ENCODE data around the gene FAM13B. TPM values are rescaled to one million over a fixed set of nuclear protein-coding genes. Genes with fewer than 3 reads are reported as not detected.

The FAM13B gene
- polyA plus RNA-seq, 1 of the 3 experiments (the other 2 are of a cell fraction): 13.0 TPM

GRCh38 chr5:137914758-137915157 is 118.1 kb downstream of the FAM13B start:
- WGBS (ENCODE audit: low lambda C conversion rate): 46% methylated on average over 2 of the region's 2 CpGs
- ChIA-PET POLR2A (no interaction called here), CTCF (no interaction called here)
- Histone ChIP-seq H3K4me1 (ENCODE audit: control insufficient read depth in 1 of 2, insufficient read depth in 2 of 2, low read depth in 1 of 2, low read length in 1 of 2) (no peaks in the 10 kb centered on the region), H3K4me3 (ENCODE audit: low read depth in 2 of 2, low read length in 1 of 2) (no peak overlapping the region), H3K79me2 (ENCODE audit: insufficient read depth) (no peaks in the 10 kb centered on the region), H3K4me2 (no peak overlapping the region), H3K9me3 (peaks cover 10% of the 10 kb centered on the region; the same call in 1 of the 2 replicates), H3K27me3 (ENCODE audit: insufficient read depth) (no peaks in the 10 kb centered on the region), H3K9ac (no peak overlapping the region), H3K36me3 (replicated peaks in 1 of 2; ENCODE audit: control insufficient read depth in 1 of 2, insufficient read depth in 2 of 2, low read length in 1 of 2) (no peaks in the 10 kb centered on the region), H3K9me2 (no peaks in the 10 kb centered on the region), H2AFZ (ENCODE audit: low read depth) (no peak overlapping the region), H3K27ac (ENCODE audit: low read depth in 2 of 2, low read length in 1 of 2) (no peak overlapping the region), H3F3A (replicated peaks; ENCODE audit: insufficient read depth) (peaks cover 14% of the 10 kb centered on the region), H4K20me1 (ENCODE audit: insufficient read depth) (no peaks in the 10 kb centered on the region)
- DNase-seq: no peak
- TF ChIP-seq REST (IDR thresholded peaks at IDR 0.05; ENCODE audit: low read depth, low read length) (no peak), NRF1 (IDR thresholded peaks at IDR 0.05; ENCODE audit: low read depth, low read length) (no peak), SIN3A (IDR thresholded peaks at IDR 0.05; ENCODE audit: borderline replicate concordance, low read depth, low read length) (no peak), PBX3 (IDR thresholded peaks at IDR 0.05) (no peak), ZBTB33 (IDR thresholded peaks at IDR 0.05; ENCODE audit: borderline replicate concordance, low read depth) (no peak), GABPA (IDR thresholded peaks at IDR 0.05; ENCODE audit: low read depth) (no peak), ELF1 (IDR thresholded peaks at IDR 0.05) (no peak), SMC3 (IDR thresholded peaks at IDR 0.05; ENCODE audit: low read depth, low read length) (no peak), POLR2AphosphoS5 (IDR thresholded peaks at IDR 0.05; ENCODE audit: low read depth, low read length) (no peak), JUND (IDR thresholded peaks at IDR 0.05) (no peak), FOXJ3 (CRISPR knock-in tag; IDR thresholded peaks at IDR 0.05) (no peak), MEF2A (IDR thresholded peaks at IDR 0.05; ENCODE audit: borderline replicate concordance, low read depth) (no peak), NFIC (IDR thresholded peaks at IDR 0.05; ENCODE audit: borderline replicate concordance) (no peak), CHD2 (IDR thresholded peaks at IDR 0.05; ENCODE audit: low read length, partially characterized antibody) (no peak), USF1 (IDR thresholded peaks at IDR 0.05; ENCODE audit: borderline replicate concordance, low read depth) (no peak), MAX (IDR thresholded peaks at IDR 0.05; ENCODE audit: low read depth) (no peak), YY1 (IDR thresholded peaks at IDR 0.05; ENCODE audit: low read depth) (no peak), FOXM1 (IDR thresholded peaks at IDR 0.05; ENCODE audit: low read depth) (no peak)

All from SK-N-SH (cell line).